ENCODE data around the gene RNF223.

DNA sequence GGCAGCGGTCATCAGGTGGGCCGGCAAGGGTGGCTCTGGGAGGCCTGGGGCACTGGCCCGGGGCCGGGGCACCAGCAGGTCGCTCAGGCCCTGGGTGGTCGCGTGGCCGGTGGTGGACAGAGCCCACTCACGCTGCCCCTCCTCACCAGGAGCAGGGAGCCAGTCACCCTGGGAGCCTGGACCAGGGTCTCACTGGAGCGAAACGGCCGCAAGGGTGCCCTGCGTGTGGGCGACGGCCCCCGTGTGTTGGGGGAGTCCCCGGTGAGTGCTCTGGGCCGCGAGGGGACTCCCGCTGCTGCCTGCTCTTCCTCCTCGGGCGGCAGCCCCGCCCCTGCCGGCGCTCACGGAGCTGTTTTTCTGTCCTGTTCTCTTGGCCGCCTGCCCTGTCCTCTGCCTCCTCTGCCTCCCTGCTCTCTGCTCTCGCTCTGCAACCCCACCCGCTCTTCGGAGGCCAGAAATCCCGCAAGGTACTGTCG lies 23.5 kb downstream of the RNF223 start:
- TF ChIP-seq FOXK2 (IDR thresholded peaks at IDR 0.05) (no peak), ELF4 (IDR thresholded peaks at IDR 0.05) (no peak), ARNT (IDR thresholded peaks at IDR 0.05) (no peak), SP1 (IDR thresholded peaks at IDR 0.05) (no peak), FOXA1 (IDR thresholded peaks at IDR 0.05) (no peak), BHLHE40 (IDR thresholded peaks at IDR 0.05; ENCODE audit: borderline replicate concordance) (no peak), CTBP1 (IDR thresholded peaks at IDR 0.05; ENCODE audit: borderline replicate concordance) (no peak), HDGF (IDR thresholded peaks at IDR 0.05; ENCODE audit: borderline replicate concordance) (no peak), ZNF384 (IDR thresholded peaks at IDR 0.05) (no peak), SUZ12 (IDR thresholded peaks at IDR 0.05) (no peak), FOXM1 (IDR thresholded peaks at IDR 0.05; ENCODE audit: borderline replicate concordance) (no peak), TARDBP (IDR thresholded peaks at IDR 0.05) (no peak), LEF1 (IDR thresholded peaks at IDR 0.05; ENCODE audit: borderline replicate concordance) (no peak)
- TF ChIP-seq, protein P1, sequence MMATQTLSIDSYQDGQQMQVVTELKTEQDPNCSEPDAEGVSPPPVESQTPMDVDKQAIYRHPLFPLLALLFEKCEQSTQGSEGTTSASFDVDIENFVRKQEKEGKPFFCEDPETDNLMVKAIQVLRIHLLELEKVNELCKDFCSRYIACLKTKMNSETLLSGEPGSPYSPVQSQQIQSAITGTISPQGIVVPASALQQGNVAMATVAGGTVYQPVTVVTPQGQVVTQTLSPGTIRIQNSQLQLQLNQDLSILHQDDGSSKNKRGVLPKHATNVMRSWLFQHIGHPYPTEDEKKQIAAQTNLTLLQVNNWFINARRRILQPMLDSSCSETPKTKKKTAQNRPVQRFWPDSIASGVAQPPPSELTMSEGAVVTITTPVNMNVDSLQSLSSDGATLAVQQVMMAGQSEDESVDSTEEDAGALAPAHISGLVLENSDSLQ (IDR thresholded peaks at IDR 0.05): no peak

All from HEK293T (cell line).